OCI-LY3 (cell line): ENCODE data around the gene SSC5D.

Experiments
- CTCF ChIP-seq: fragments of 200-600, 300-600 bp; sonication (generic); IDR thresholded peaks from 2 replicates; pipeline ENCODE4 v1.5.1; 2014; ENCODE audit warnings: antibody characterized with exemption, low read length, low read depth
- EZH2phosphoT487 ChIP-seq: fragments of 200-600 bp; shearing (Covaris generic); IDR thresholded peaks from 2 replicates; pipeline ENCODE4 v1.6.1; 2018; ENCODE audit warnings: antibody characterized with exemption, mixed run types, low read depth

GRCh38 chr19:55479045-55479444, 9.2 kb upstream of the SSC5D start:
- no peak for TF ChIP-seq CTCF
- no peak for TF ChIP-seq EZH2phosphoT487
